CD14-positive monocyte (primary cell): ENCODE measurements around the gene KIF16B. TPM values are rescaled to one million over a fixed set of nuclear protein-coding genes. Genes with fewer than 3 reads are reported as not detected.

ENCODE experiments used
- DNase-seq, 3 donors: peaks; one replicate each; pipeline ENCODE4 v3.0.0-alpha.2; 2011 to 2022
- H2AFZ ChIP-seq: 2 replicates; pipeline ENCODE4 v1.6.0; 2012; ENCODE audit warnings: mild to moderate bottlenecking, low read depth, low read length, inconsistent platforms; ENCODE audit not compliant: insufficient read depth, poor library complexity, severe bottlenecking
- H3K27ac ChIP-seq, 2 donors: 1 replicate in 1 of 2; 2 replicates in 1 of 2; pipeline ENCODE4 v1.5.1; 2012 to 2013; ENCODE audit warnings: low read length in 2 of 2, control low read depth in 1 of 2, inconsistent platforms in 1 of 2, low read depth in 1 of 2, mild to moderate bottlenecking in 1 of 2
- H3K27me3 ChIP-seq, 2 donors: one replicate each; pipeline versions ENCODE4 v1.6.0 to v1.6.1; 2011 to 2013; ENCODE audit warnings: low read length in 2 of 2; ENCODE audit not compliant: control insufficient read depth in 2 of 2, insufficient read depth in 2 of 2
- H3K36me3 ChIP-seq, 2 donors: replicated peaks in 1 of 2; 1 replicate in 1 of 2; 2 replicates in 1 of 2; pipeline versions ENCODE4 v1.5.1 to v1.6.1; 2012 to 2013; ENCODE audit warnings: low read length in 2 of 2, control low read depth in 1 of 2, inconsistent platforms in 1 of 2, mild to moderate bottlenecking in 1 of 2; ENCODE audit not compliant: insufficient read depth in 2 of 2, control insufficient read depth in 1 of 2
- H3K4me1 ChIP-seq, 2 donors: 1 replicate in 1 of 2; 2 replicates in 1 of 2; pipeline versions ENCODE4 v1.5.1 to v1.6.1; 2012 to 2013; ENCODE audit warnings: low read length in 2 of 2, control low read depth in 1 of 2, inconsistent platforms in 1 of 2, mild to moderate bottlenecking in 1 of 2, moderate library complexity in 1 of 2; ENCODE audit not compliant: insufficient read depth in 2 of 2, control insufficient read depth in 1 of 2
- H3K4me2 ChIP-seq: replicated peaks from 2 replicates; pipeline ENCODE3; 2012; ENCODE audit warnings: low read length, moderate library complexity, mild to moderate bottlenecking; ENCODE audit not compliant: poor library complexity, severe bottlenecking; ENCODE audit errors: extremely low read depth
- H3K4me3 ChIP-seq, 3 experiments: fragments of 200-600 bp in 1 of 3; sonication (generic) in 1 of 3; replicated peaks in 1 of 3; 1 replicate in 2 of 3; 2 replicates in 1 of 3; pipeline ENCODE4 v1.5.1; 2011 to 2013; ENCODE audit warnings: low read length in 3 of 3, mild to moderate bottlenecking in 3 of 3, control low read depth in 2 of 3, low read depth in 2 of 3, inconsistent platforms in 1 of 3, moderate library complexity in 1 of 3
- H3K79me2 ChIP-seq: 2 replicates; pipeline ENCODE4 v1.6.0; 2012; ENCODE audit warnings: mild to moderate bottlenecking, control low read depth, inconsistent platforms, low read length, moderate library complexity; ENCODE audit not compliant: insufficient read depth
- H3K9ac ChIP-seq: 2 replicates; pipeline ENCODE4 v1.6.0; 2017; ENCODE audit warnings: low read length, mild to moderate bottlenecking; ENCODE audit not compliant: insufficient read depth, poor library complexity, severe bottlenecking
- H3K9me3 ChIP-seq, 2 donors: replicated peaks in 1 of 2; 1 replicate in 1 of 2; 2 replicates in 1 of 2; pipeline versions ENCODE4 v1.5.1 to v1.6.1; 2012 to 2013; ENCODE audit warnings: low read length in 2 of 2, control low read depth in 1 of 2; ENCODE audit not compliant: control insufficient read depth in 1 of 2, insufficient read depth in 1 of 2
- H4K20me1 ChIP-seq: 2 replicates; pipeline ENCODE4 v1.6.0; 2012; ENCODE audit warnings: mild to moderate bottlenecking, low read length, control low read depth, moderate library complexity; ENCODE audit not compliant: insufficient read depth
- H3K27ac Mint-ChIP-seq, 7 donors: one replicate each; pipeline ENCODE4 v1.8.0; 2020; ENCODE audit warnings: mild to moderate bottlenecking in 7 of 7, mixed read lengths in 7 of 7, moderate library complexity in 6 of 7, inconsistent platforms in 2 of 7
- H3K27me3 Mint-ChIP-seq, 3 donors: one replicate each; pipeline ENCODE4 v1.8.0; 2021 to 2022; ENCODE audit warnings: low read depth in 3 of 3, mild to moderate bottlenecking in 3 of 3, mixed read lengths in 3 of 3, moderate library complexity in 3 of 3, inconsistent platforms in 1 of 3
- H3K36me3 Mint-ChIP-seq, 2 donors: one replicate each; pipeline ENCODE4 v1.8.0; 2020; ENCODE audit warnings: mixed read lengths in 2 of 2, inconsistent platforms in 1 of 2, mild to moderate bottlenecking in 1 of 2
- H3K4me1 Mint-ChIP-seq: one replicate; pipeline ENCODE4 v1.8.0; 2020; ENCODE audit warnings: mild to moderate bottlenecking, mixed read lengths
- H3K4me3 Mint-ChIP-seq, 2 donors: one replicate each; pipeline ENCODE4 v1.8.0; 2020; ENCODE audit warnings: mild to moderate bottlenecking in 2 of 2, mixed read lengths in 2 of 2, moderate library complexity in 1 of 2
- H3K9me3 Mint-ChIP-seq, 7 donors: one replicate each; pipeline ENCODE4 v1.8.0; 2020 to 2022; ENCODE audit warnings: mixed read lengths in 7 of 7, mild to moderate bottlenecking in 6 of 7, moderate library complexity in 6 of 7, inconsistent platforms in 2 of 7
- WGBS: methylation state at CpG from one replicate; pipeline ENCODE4 v1.1.5; 2013; ENCODE audit warnings: missing lambda C conversion rate; ENCODE audit not compliant: insufficient coverage; 5-methylcytosine and 5-hydroxymethylcytosine counted together
- intact Hi-C, 2 donors: fragments of 100-400 bp; cut with micrococcal nuclease; formaldehyde crosslinking; loops; one replicate each; pipeline versions ENCODE4 v1.15.0 to v1.15.1; 2023
- polyA plus RNA-seq, 3 donors: library from polyadenylated mRNA; depleted of rRNA in 1 of 3; unstranded in 2 of 3; stranded (reverse) in 1 of 3; fragments of 300-500 nt in 2 of 3; fragments of >200 nt in 1 of 3; fragmentation: Illumina TruSeq in 2 of 3; gene quantifications; 1 replicate in 2 of 3; 2 replicates in 1 of 3; pipeline ENCODE4 v1.2.3, GENCODE V29; 2012 to 2021
- TF ChIP-seq, protein P1 (sequence below): fragments of 200-600 bp; IDR thresholded peaks from one replicate; pipeline ENCODE4 v1.8.0; 2022; ENCODE audit warnings: antibody characterized with exemption, mild to moderate bottlenecking

The KIF16B gene
- polyA plus RNA-seq, 3 donors = 0.89 to 2.9 (median 2.8) TPM

DNA sequence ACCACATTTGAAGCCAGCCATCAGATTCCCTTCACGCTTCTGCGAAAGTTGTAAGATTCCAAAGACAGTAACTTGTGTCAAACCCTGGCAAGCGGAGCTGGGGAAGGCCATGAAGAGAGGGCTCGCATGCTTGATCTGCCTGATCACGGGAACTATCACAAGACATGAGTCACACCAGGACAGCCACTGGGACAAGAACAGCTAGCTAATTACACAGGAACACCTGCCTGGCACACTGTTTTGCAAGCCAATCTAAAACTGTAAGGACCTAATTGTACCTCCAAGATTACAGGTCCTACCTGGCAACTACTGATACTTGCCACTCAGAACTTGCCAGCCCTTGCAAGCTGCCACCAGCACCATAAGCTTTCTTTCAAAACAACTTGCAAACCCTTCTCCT is 289.3 kb downstream of the KIF16B start:
- Histone ChIP-seq H2AFZ (no peak overlapping the region), H3K27ac (peak overlapping the region in 1 of 2 donors; percentile 22), H3K79me2 (no peaks in the 10 kb centered on the region), H3K36me3 (no peaks in the 10 kb centered on the region), H4K20me1 (no peaks in the 10 kb centered on the region), H3K9me3 (peaks cover 13 to 20% of the 10 kb centered on the region in 2 donors), H3K4me2 (no peak overlapping the region), H3K9ac (no peak overlapping the region), H3K4me1 (no peaks in the 10 kb centered on the region), H3K27me3 (no peaks in the 10 kb centered on the region), H3K4me3 (no peak overlapping the region)
- TF ChIP-seq, protein P1, sequence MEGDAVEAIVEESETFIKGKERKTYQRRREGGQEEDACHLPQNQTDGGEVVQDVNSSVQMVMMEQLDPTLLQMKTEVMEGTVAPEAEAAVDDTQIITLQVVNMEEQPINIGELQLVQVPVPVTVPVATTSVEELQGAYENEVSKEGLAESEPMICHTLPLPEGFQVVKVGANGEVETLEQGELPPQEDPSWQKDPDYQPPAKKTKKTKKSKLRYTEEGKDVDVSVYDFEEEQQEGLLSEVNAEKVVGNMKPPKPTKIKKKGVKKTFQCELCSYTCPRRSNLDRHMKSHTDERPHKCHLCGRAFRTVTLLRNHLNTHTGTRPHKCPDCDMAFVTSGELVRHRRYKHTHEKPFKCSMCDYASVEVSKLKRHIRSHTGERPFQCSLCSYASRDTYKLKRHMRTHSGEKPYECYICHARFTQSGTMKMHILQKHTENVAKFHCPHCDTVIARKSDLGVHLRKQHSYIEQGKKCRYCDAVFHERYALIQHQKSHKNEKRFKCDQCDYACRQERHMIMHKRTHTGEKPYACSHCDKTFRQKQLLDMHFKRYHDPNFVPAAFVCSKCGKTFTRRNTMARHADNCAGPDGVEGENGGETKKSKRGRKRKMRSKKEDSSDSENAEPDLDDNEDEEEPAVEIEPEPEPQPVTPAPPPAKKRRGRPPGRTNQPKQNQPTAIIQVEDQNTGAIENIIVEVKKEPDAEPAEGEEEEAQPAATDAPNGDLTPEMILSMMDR = no peak
- Mint-ChIP-seq H3K27me3 (peaks cover 0 to 1% (median 1%) of the 10 kb centered on the region in 3 donors), H3K36me3 (peaks cover 6 to 18% of the 10 kb centered on the region in 2 donors), H3K27ac (peak overlapping the region in 4 of 7 donors; percentile 0 to 38 (median 18)), H3K9me3 (peaks cover 9 to 21% (median 12%) of the 10 kb centered on the region in 7 donors), H3K4me3 (peak overlapping the region in 1 of 2 donors; percentile 39), H3K4me1 (peaks cover 7% of the 10 kb centered on the region)
- DNase-seq = no peak
- WGBS = 91% methylated on average over 5 of the region's 5 CpGs
- intact Hi-C loops = no loop called here

DNA sequence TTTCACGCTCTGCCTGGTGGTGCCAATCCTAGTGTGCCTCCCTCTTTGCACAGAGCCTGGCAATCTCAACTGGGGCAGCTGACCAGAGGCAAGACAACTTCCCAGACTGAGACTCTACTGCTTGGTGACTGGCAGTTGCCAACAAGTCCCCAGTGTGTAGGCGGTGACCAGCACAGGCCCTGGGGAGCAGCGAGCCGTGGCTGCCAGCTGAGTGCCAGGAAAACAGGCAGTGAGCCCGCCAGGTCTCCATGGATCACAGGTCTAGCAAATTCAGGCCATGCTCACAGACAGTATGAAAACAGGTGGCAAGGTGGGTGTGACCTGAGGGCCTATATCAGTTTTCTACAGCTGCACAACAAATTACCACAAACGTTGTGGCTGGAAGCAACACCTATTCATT is 289.9 kb downstream of the KIF16B start:
- Mint-ChIP-seq H3K9me3 (peaks cover 9 to 21% (median 12%) of the 10 kb centered on the region in 7 donors), H3K27ac (peak overlapping the region in 2 of 7 donors; percentile 25 to 28), H3K27me3 (peaks cover 0 to 1% (median 1%) of the 10 kb centered on the region in 3 donors), H3K4me1 (peaks cover 7% of the 10 kb centered on the region), H3K36me3 (peaks cover 6 to 18% of the 10 kb centered on the region in 2 donors), H3K4me3 (no peak overlapping the region)
- H3K4me2 ChIP-seq = no peak overlapping the region
- intact Hi-C loops = no loop called here
- no peak overlapping the region for H3K4me3 ChIP-seq
- no peak for DNase-seq
- no peaks in the 10 kb centered on the region for H3K36me3 ChIP-seq
- H3K9ac ChIP-seq = no peak overlapping the region
- no peaks in the 10 kb centered on the region for H3K27me3 ChIP-seq
- H3K4me1 ChIP-seq = no peaks in the 10 kb centered on the region
- WGBS = 92% methylated on average over 5 of the region's 6 CpGs
- peaks cover 13 to 20% of the 10 kb centered on the region in 2 donors for H3K9me3 ChIP-seq
- H3K27ac ChIP-seq = no peak overlapping the region
- TF ChIP-seq, protein P1 = no peak
- no peak overlapping the region for H2AFZ ChIP-seq
- no peaks in the 10 kb centered on the region for H3K79me2 ChIP-seq
- H4K20me1 ChIP-seq = no peaks in the 10 kb centered on the region
